PC-3 (cell line): ENCODE measurements around the gene IGLL1. TPM values are rescaled to one million over a fixed set of nuclear protein-coding genes. Genes with fewer than 3 reads are reported as not detected.

Experiments
- ATAC-seq: fragments of 200-7000 bp; cut with Tn5 transposase; 2 replicates; pipeline ENCODE4 v1.9.1; 2020; ENCODE audit warnings: mild to moderate bottlenecking, moderate library complexity
- BruUV-seq: library from RNA; stranded (reverse); fragments of 400-500 nt; replicated peaks from 2 replicates; lab custom pipeline; 2021; lab: Mats Ljungman, UMichigan
- CTCF ChIA-PET: fragments of 300-600 bp; sonication (Branson Sonifier 250); formaldehyde crosslinking; loops from one replicate; lab custom pipeline; 2022; ENCODE audit warnings: antibody characterized with exemption; lab: Charles Lee
- POLR2A ChIA-PET: fragments of 300-600 bp; sonication (Branson Sonifier 250); formaldehyde crosslinking; loops from one replicate; lab custom pipeline; 2022; ENCODE audit warnings: antibody characterized with exemption; ENCODE audit not compliant: unreplicated experiment; lab: Charles Lee
- DNase-seq: peaks from one replicate; pipeline ENCODE4 v3.0.0-alpha.2; 2015
- H2AFZ ChIP-seq: fragments of 300-600 bp; sonication (generic); 2 replicates; pipeline ENCODE4 v1.6.0; 2016; ENCODE audit warnings: antibody characterized with exemption, low read length
- H3F3A ChIP-seq: fragments of 300-600 bp; sonication (generic); one replicate; pipeline ENCODE4 v1.6.0; 2017; ENCODE audit warnings: antibody characterized with exemption, low read length, control low read depth, mild to moderate bottlenecking; ENCODE audit not compliant: unreplicated experiment
- H3K27ac ChIP-seq: fragments of 300-600 bp; sonication (generic); 2 replicates; pipeline ENCODE4 v1.5.1; 2016; ENCODE audit warnings: mild to moderate bottlenecking, low read length
- H3K27me3 ChIP-seq: fragments of 300-600 bp; sonication (generic); 2 replicates; pipeline ENCODE4 v1.6.1; 2016; ENCODE audit warnings: low read length, mixed read lengths
- H3K36me3 ChIP-seq: fragments of 300-600 bp; sonication (generic); 2 replicates; pipeline ENCODE4 v1.6.1; 2016; ENCODE audit warnings: low read depth, mixed run types, low read length, mixed read lengths
- H3K4me1 ChIP-seq: fragments of 300-600 bp; sonication (generic); 2 replicates; pipeline ENCODE4 v1.5.1; 2016; ENCODE audit warnings: low read length; ENCODE audit not compliant: insufficient read depth
- H3K4me2 ChIP-seq: fragments of 300-600 bp; sonication (generic); 2 replicates; pipeline ENCODE4 v1.6.0; 2016; ENCODE audit warnings: low read length
- H3K4me3 ChIP-seq: fragments of 300-600 bp; sonication (generic); 2 replicates; pipeline ENCODE4 v1.5.1; 2016; ENCODE audit warnings: mild to moderate bottlenecking, low read length, mixed read lengths
- H3K79me2 ChIP-seq: fragments of 300-600 bp; sonication (generic); 2 replicates; pipeline ENCODE4 v1.6.1; 2017; ENCODE audit warnings: low read length, mixed read lengths
- H3K9ac ChIP-seq: fragments of 300-600 bp; sonication (generic); 2 replicates; pipeline ENCODE4 v1.6.0; 2016; ENCODE audit warnings: mild to moderate bottlenecking, low read length
- H3K9me2 ChIP-seq: fragments of 300-600 bp; sonication (generic); replicated peaks from 2 replicates; pipeline ENCODE4 v1.6.1; 2016; ENCODE audit warnings: mixed run types, low read length, mixed read lengths
- H3K9me3 ChIP-seq: fragments of 300-600 bp; sonication (generic); 2 replicates; pipeline ENCODE4 v1.6.1; 2016; ENCODE audit warnings: low read length, mixed read lengths
- H4K20me1 ChIP-seq: fragments of 300-600 bp; sonication (generic); 2 replicates; pipeline ENCODE4 v1.6.1; 2016; ENCODE audit warnings: low read length, mixed read lengths
- CTCF ChIP-seq: fragments of 300-600 bp; sonication (generic); conservative IDR thresholded peaks from 2 replicates; pipeline ENCODE4 v1.5.1; 2017; ENCODE audit warnings: antibody characterized with exemption, low read depth, mild to moderate bottlenecking, low read length
- EZH2 ChIP-seq: fragments of 300-600 bp; sonication (generic); IDR thresholded peaks from one replicate; pipeline ENCODE4 v1.6.1; 2017; ENCODE audit warnings: antibody characterized with exemption, mild to moderate bottlenecking, low read length; ENCODE audit not compliant: unreplicated experiment
- EZH2phosphoT487 ChIP-seq: fragments of 300-600 bp; sonication (generic); IDR thresholded peaks from 2 replicates; pipeline ENCODE4 v1.6.1; 2018; ENCODE audit warnings: mild to moderate bottlenecking, antibody characterized with exemption, low read length, borderline replicate concordance
- intact Hi-C: fragments of 100-400 bp; cut with micrococcal nuclease; formaldehyde crosslinking; loops from 2 replicates; pipeline ENCODE4 v1.9.0; 2023
- total RNA-seq: library from RNA; depleted of rRNA; stranded (reverse); fragments of >200 nt; gene quantifications from 2 replicates; pipeline ENCODE4 v1.2.3, GENCODE V29; 2014

Gene IGLL1
- total RNA-seq, 1 experiment from 2014 or later, result not detected

DNA sequence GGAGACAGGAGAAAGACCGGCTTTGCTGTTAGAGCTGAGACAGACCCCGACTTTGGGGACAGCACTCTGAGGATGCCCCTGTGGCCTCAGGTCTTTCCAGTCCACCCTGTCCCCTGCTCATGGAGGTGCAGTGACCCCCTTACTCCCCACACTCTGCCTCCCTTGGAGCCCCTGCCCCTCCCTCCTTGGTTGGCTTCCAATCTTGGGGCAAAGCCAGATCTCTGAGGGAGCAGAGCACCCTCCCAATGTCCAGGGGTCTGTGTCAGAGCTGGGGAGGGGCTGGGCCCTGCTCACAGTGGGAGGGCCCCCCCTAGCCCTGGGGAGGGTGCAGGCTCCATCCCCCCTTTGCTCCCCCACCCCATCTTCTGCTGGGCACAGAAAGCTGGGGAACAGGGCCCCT is 50.0 kb downstream of the IGLL1 start:
- no peaks in the 10 kb centered on the region for H3K36me3 ChIP-seq
- DNase-seq (no peak), ATAC-seq (no peak)
- no peak overlapping the region for H2AFZ ChIP-seq
- H3K9me2 ChIP-seq, result no peaks in the 10 kb centered on the region
- H3K27ac ChIP-seq, result no peak overlapping the region
- H3F3A ChIP-seq, result no peaks in the 10 kb centered on the region
- H3K4me1 ChIP-seq, result no peaks in the 10 kb centered on the region
- H3K27me3 ChIP-seq, result no peaks in the 10 kb centered on the region
- H4K20me1 ChIP-seq, result no peaks in the 10 kb centered on the region
- no peak overlapping the region for H3K9ac ChIP-seq
- H3K4me3 ChIP-seq, result no peak overlapping the region
- no peaks in the 10 kb centered on the region for H3K79me2 ChIP-seq
- POLR2A ChIA-PET, result no interaction called here
- TF ChIP-seq EZH2phosphoT487, result no peak
- no peak for TF ChIP-seq CTCF
- no peak for TF ChIP-seq EZH2
- CTCF ChIA-PET, result no interaction called here
- no TSS peak for BruUV-seq
- H3K4me2 ChIP-seq, result no peak overlapping the region
- intact Hi-C loops, result no loop called here
- no peaks in the 10 kb centered on the region for H3K9me3 ChIP-seq

- ATAC-seq, result no peak
- no peak overlapping the region for H3K4me3 ChIP-seq
- intact Hi-C loops, result no loop called here
- no peaks in the 10 kb centered on the region for H3K4me1 ChIP-seq
- no peaks in the 10 kb centered on the region for H3F3A ChIP-seq
- H3K79me2 ChIP-seq, result no peaks in the 10 kb centered on the region
- TF ChIP-seq CTCF, result no peak
- no peak for TF ChIP-seq EZH2
- TF ChIP-seq EZH2phosphoT487, result no peak
- no peak overlapping the region for H2AFZ ChIP-seq
- H4K20me1 ChIP-seq, result no peaks in the 10 kb centered on the region
- H3K36me3 ChIP-seq, result no peaks in the 10 kb centered on the region
- no peak overlapping the region for H3K4me2 ChIP-seq
- H3K27me3 ChIP-seq, result no peaks in the 10 kb centered on the region
- CTCF ChIA-PET, result no interaction called here
- DNase-seq, result no peak
- no peak overlapping the region for H3K9ac ChIP-seq
- H3K9me2 ChIP-seq, result no peaks in the 10 kb centered on the region
- H3K27ac ChIP-seq, result no peak overlapping the region
- POLR2A ChIA-PET, result no interaction called here
- BruUV-seq, result no TSS peak
- H3K9me3 ChIP-seq, result no peaks in the 10 kb centered on the region
These were observed 50.7 kb downstream of the IGLL1 start for GRCh38 chr22:23529166-23530103.
